Activated CD8-positive, alpha-beta memory T cell treated with anti-CD3 and anti-CD28 coated beads, Interleukin-2, amount 10 ng/mL, durations not matched to agents 7 days and 5 days (primary cell): ENCODE measurements around the gene POLDIP3. TPM values are rescaled to one million over a fixed set of nuclear protein-coding genes. Genes with fewer than 3 reads are reported as not detected.

Experiments
- ATAC-seq: fragments of 150-1000 bp; cut with Tn5 transposase; one replicate; pipeline ENCODE4 v1.10.0; 2021; ENCODE audit warnings: moderate library complexity
- CTCF ChIA-PET: fragments of 350-600 bp; sonication (Branson Sonifier 250); formaldehyde crosslinking; loops from one replicate; lab custom pipeline; 2021; ENCODE audit warnings: antibody characterized with exemption; lab: Charles Lee
- DNase-seq: peaks from one replicate; pipeline ENCODE4 v3.0.0-alpha.2; 2020
- H3K27ac Mint-ChIP-seq: one replicate; pipeline ENCODE4 v1.8.0; 2021; ENCODE audit warnings: mild to moderate bottlenecking, mixed read lengths
- H3K27me3 Mint-ChIP-seq: one replicate; pipeline ENCODE4 v1.8.0; 2021; ENCODE audit warnings: mixed read lengths
- H3K36me3 Mint-ChIP-seq: one replicate; pipeline ENCODE4 v1.8.0; 2021; ENCODE audit warnings: mild to moderate bottlenecking, mixed read lengths
- H3K4me1 Mint-ChIP-seq: one replicate; pipeline ENCODE4 v1.8.0; 2021; ENCODE audit warnings: mixed read lengths
- H3K4me3 Mint-ChIP-seq: one replicate; pipeline ENCODE4 v1.8.0; 2021; ENCODE audit warnings: mild to moderate bottlenecking, moderate library complexity, mixed read lengths
- H3K9me3 Mint-ChIP-seq: one replicate; pipeline ENCODE4 v1.8.0; 2022; ENCODE audit warnings: low read depth, mixed read lengths
- total RNA-seq, 2 experiments: library from RNA; stranded (reverse); gene quantifications; one replicate each; pipeline ENCODE4 v1.2.3, GENCODE V29; 2021

The POLDIP3 gene
- total RNA-seq, 2 experiments from 2014 or later, result 81.8 to 82.7 TPM

- H3K27me3 Mint-ChIP-seq, result no peaks in the 10 kb centered on the region
- CTCF ChIA-PET, result interaction anchor here (1.4 kb wide), 1 partner anchor 25 kb away, joined by 4 read pairs; no protein-coding TSS in a partner anchor
- no peak overlapping the region for H3K4me3 Mint-ChIP-seq
- H3K4me1 Mint-ChIP-seq, result peaks cover 15% of the 10 kb centered on the region
- ATAC-seq, result no peak
- no peak overlapping the region for H3K27ac Mint-ChIP-seq
- DNase-seq, result no peak
- no peaks in the 10 kb centered on the region for H3K9me3 Mint-ChIP-seq
- H3K36me3 Mint-ChIP-seq, result peaks cover 2% of the 10 kb centered on the region
Measured at GRCh38 chr22:42646569-42647525, 32.2 kb upstream of the POLDIP3 start.

GRCh38 chr22:42645938-42646568, 31.4 kb upstream of the POLDIP3 start:
- H3K36me3 Mint-ChIP-seq, result peaks cover 2% of the 10 kb centered on the region
- H3K4me3 Mint-ChIP-seq, result no peak overlapping the region
- peaks cover 15% of the 10 kb centered on the region for H3K4me1 Mint-ChIP-seq
- CTCF ChIA-PET, result no interaction called here
- ATAC-seq (no peak), DNase-seq (no peak)
- H3K9me3 Mint-ChIP-seq, result no peaks in the 10 kb centered on the region
- H3K27ac Mint-ChIP-seq, result no peak overlapping the region
- H3K27me3 Mint-ChIP-seq, result no peaks in the 10 kb centered on the region

GRCh38 chr22:42645341-42645937, 30.8 kb upstream of the POLDIP3 start:
- no peak overlapping the region for H3K4me3 Mint-ChIP-seq
- H3K36me3 Mint-ChIP-seq, result peaks cover 2% of the 10 kb centered on the region
- no peak for ATAC-seq
- H3K9me3 Mint-ChIP-seq, result no peaks in the 10 kb centered on the region
- CTCF ChIA-PET, result no interaction called here
- H3K27me3 Mint-ChIP-seq, result no peaks in the 10 kb centered on the region
- no peak for DNase-seq
- H3K27ac Mint-ChIP-seq, result no peak overlapping the region
- peaks cover 16% of the 10 kb centered on the region for H3K4me1 Mint-ChIP-seq

GRCh38 chr22:42644422-42645340, 30.0 kb upstream of the POLDIP3 start:
- CTCF ChIA-PET, result no interaction called here
- no peaks in the 10 kb centered on the region for H3K9me3 Mint-ChIP-seq
- H3K27ac Mint-ChIP-seq, result no peak overlapping the region
- peaks cover 19% of the 10 kb centered on the region for H3K4me1 Mint-ChIP-seq
- no peak for ATAC-seq
- no peak overlapping the region for H3K4me3 Mint-ChIP-seq
- no peak for DNase-seq
- no peaks in the 10 kb centered on the region for H3K27me3 Mint-ChIP-seq
- peaks cover 2% of the 10 kb centered on the region for H3K36me3 Mint-ChIP-seq

- Mint-ChIP-seq H3K4me1 (peaks cover 18% of the 10 kb centered on the region), H3K27ac (no peak overlapping the region), H3K9me3 (no peaks in the 10 kb centered on the region), H3K36me3 (peaks cover 2% of the 10 kb centered on the region), H3K27me3 (no peaks in the 10 kb centered on the region), H3K4me3 (no peak overlapping the region)
- DNase-seq (no peak), ATAC-seq (no peak)
- CTCF ChIA-PET, result no interaction called here
Measured at GRCh38 chr22:42643634-42644421, 29.1 kb upstream of the POLDIP3 start.

- Mint-ChIP-seq H3K4me1 (peaks cover 13% of the 10 kb centered on the region), H3K4me3 (no peak overlapping the region), H3K9me3 (no peaks in the 10 kb centered on the region), H3K27me3 (no peaks in the 10 kb centered on the region), H3K36me3 (no peaks in the 10 kb centered on the region), H3K27ac (no peak overlapping the region)
- CTCF ChIA-PET, result interaction anchor here (1.6 kb wide), 1 partner anchor 22 kb away, joined by 5 read pairs; no protein-coding TSS in a partner anchor
- DNase-seq, result no peak
- ATAC-seq, result no peak
Measured at GRCh38 chr22:42642806-42643633, 28.3 kb upstream of the POLDIP3 start.

GRCh38 chr22:42641801-42642413, 27.2 kb upstream of the POLDIP3 start:
- Mint-ChIP-seq H3K27me3 (no peaks in the 10 kb centered on the region), H3K9me3 (no peaks in the 10 kb centered on the region), H3K27ac (no peak overlapping the region), H3K4me3 (no peak overlapping the region), H3K36me3 (no peaks in the 10 kb centered on the region), H3K4me1 (peaks cover 8% of the 10 kb centered on the region)
- DNase-seq (no peak), ATAC-seq (no peak)
- CTCF ChIA-PET, result interaction anchor here (1.6 kb wide), 1 partner anchor 21 kb away, joined by 5 read pairs; no protein-coding TSS in a partner anchor

- ATAC-seq, result no peak
- CTCF ChIA-PET, result interaction anchor here (2.0 kb wide), 1 partner anchor 23 kb away, joined by 4 read pairs; no protein-coding TSS in a partner anchor
Measured at GRCh38 chr22:42639541-42640241, 25.0 kb upstream of the POLDIP3 start.

GRCh38 chr22:42637555-42637954, 22.9 kb upstream of the POLDIP3 start:
- CTCF ChIA-PET, result interaction anchor here (2.2 kb wide), 1 partner anchor 16 kb away, joined by 8 read pairs; no protein-coding TSS in a partner anchor
- no peak overlapping the region for H3K27ac Mint-ChIP-seq
- no peak for ATAC-seq
- no peak for DNase-seq
- no peaks in the 10 kb centered on the region for H3K27me3 Mint-ChIP-seq
- H3K4me1 Mint-ChIP-seq, result peaks cover 5% of the 10 kb centered on the region
- H3K4me3 Mint-ChIP-seq, result no peak overlapping the region
- no peaks in the 10 kb centered on the region for H3K9me3 Mint-ChIP-seq
- H3K36me3 Mint-ChIP-seq, result no peaks in the 10 kb centered on the region

More at GRCh38 chr22:42639541-42640241, 25.0 kb upstream of the POLDIP3 start:
- H3K27me3 Mint-ChIP-seq, result no peaks in the 10 kb centered on the region
- H3K36me3 Mint-ChIP-seq, result no peaks in the 10 kb centered on the region
- H3K4me1 Mint-ChIP-seq, result peaks cover 5% of the 10 kb centered on the region
- no peak overlapping the region for H3K27ac Mint-ChIP-seq
- no peak for DNase-seq
- no peaks in the 10 kb centered on the region for H3K9me3 Mint-ChIP-seq
- H3K4me3 Mint-ChIP-seq, result no peak overlapping the region

GRCh38 chr22:42636506-42636905, 21.8 kb upstream of the POLDIP3 start:
- H3K27ac Mint-ChIP-seq, result no peak overlapping the region
- no peaks in the 10 kb centered on the region for H3K9me3 Mint-ChIP-seq
- H3K27me3 Mint-ChIP-seq, result no peaks in the 10 kb centered on the region
- no peak for ATAC-seq
- CTCF ChIA-PET, result interaction anchor here (2.2 kb wide), 1 partner anchor 15 kb away, joined by 8 read pairs; no protein-coding TSS in a partner anchor
- H3K36me3 Mint-ChIP-seq, result no peaks in the 10 kb centered on the region
- DNase-seq, result no peak
- no peak overlapping the region for H3K4me3 Mint-ChIP-seq
- peaks cover 5% of the 10 kb centered on the region for H3K4me1 Mint-ChIP-seq
